Activated CD8-positive, alpha-beta memory T cell treated with anti-CD3 and anti-CD28 coated beads, Interleukin-2, amount 10 ng/mL, durations not matched to agents 7 days and 5 days (primary cell): Measurements from ENCODE around the gene CHTOP. TPM values are rescaled to one million over a fixed set of nuclear protein-coding genes. Genes with fewer than 3 reads are reported as not detected.

ENCODE experiments used
- ATAC-seq: fragments of 150-1000 bp; cut with Tn5 transposase; one replicate; pipeline ENCODE4 v1.10.0; 2021; ENCODE audit warnings: moderate library complexity
- CTCF ChIA-PET: fragments of 350-600 bp; sonication (Branson Sonifier 250); formaldehyde crosslinking; loops from one replicate; lab custom pipeline; 2021; ENCODE audit warnings: antibody characterized with exemption; lab: Charles Lee
- DNase-seq: peaks from one replicate; pipeline ENCODE4 v3.0.0-alpha.2; 2020
- H3K27ac Mint-ChIP-seq: one replicate; pipeline ENCODE4 v1.8.0; 2021; ENCODE audit warnings: mild to moderate bottlenecking, mixed read lengths
- H3K27me3 Mint-ChIP-seq: one replicate; pipeline ENCODE4 v1.8.0; 2021; ENCODE audit warnings: mixed read lengths
- H3K36me3 Mint-ChIP-seq: one replicate; pipeline ENCODE4 v1.8.0; 2021; ENCODE audit warnings: mild to moderate bottlenecking, mixed read lengths
- H3K4me1 Mint-ChIP-seq: one replicate; pipeline ENCODE4 v1.8.0; 2021; ENCODE audit warnings: mixed read lengths
- H3K4me3 Mint-ChIP-seq: one replicate; pipeline ENCODE4 v1.8.0; 2021; ENCODE audit warnings: mild to moderate bottlenecking, moderate library complexity, mixed read lengths
- H3K9me3 Mint-ChIP-seq: one replicate; pipeline ENCODE4 v1.8.0; 2022; ENCODE audit warnings: low read depth, mixed read lengths
- total RNA-seq, 2 experiments: library from RNA; stranded (reverse); gene quantifications; one replicate each; pipeline ENCODE4 v1.2.3, GENCODE V29; 2021

Gene CHTOP
- total RNA-seq, 2 experiments from 2014 or later = 83.8 to 89.1 TPM

DNA sequence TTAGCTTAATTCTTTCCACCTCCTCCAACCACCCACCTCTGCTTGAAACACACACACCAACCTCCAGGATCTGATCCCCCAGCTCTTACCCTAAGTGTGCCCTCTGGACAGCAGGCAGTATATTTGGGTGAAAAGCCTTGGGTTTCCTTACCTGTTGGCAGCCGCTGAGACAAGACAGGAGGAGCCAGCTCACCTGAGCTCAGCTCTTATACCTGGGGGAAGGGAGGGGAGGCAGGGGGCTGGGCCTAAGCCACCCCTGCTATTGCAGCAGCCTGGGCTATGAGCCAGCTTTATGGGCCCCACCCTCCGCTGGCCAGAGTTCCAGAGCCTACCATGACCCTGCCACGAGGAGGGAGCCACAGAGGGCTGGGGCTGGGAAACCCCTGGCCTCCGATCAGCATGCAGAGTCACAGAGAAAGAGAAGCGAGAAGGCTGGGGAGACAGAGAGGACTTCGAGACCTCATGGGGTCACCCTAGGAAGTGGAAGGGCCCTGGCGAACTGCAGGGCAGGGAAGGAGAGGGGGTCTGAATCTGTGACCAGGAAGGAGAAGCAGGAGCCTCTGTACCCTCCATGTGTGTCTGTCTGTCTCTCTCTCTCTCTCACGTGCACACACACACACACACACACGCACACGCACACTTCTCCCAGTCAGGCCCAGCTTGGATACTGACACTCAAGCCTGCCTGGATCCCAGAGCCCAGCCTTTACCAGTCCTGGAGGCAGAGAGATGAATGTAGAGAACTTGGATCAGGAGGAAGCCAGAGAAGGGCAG is 17.5 kb upstream of the CHTOP start, which contains the start of gene S100A14:
S100A14 (minus strand) TSS at position 182 of the 773 bp plus-strand sequence. CDS start 467 bp downstream, outside the sequence.
- CTCF ChIA-PET = no interaction called here
- Mint-ChIP-seq H3K9me3 (no peaks in the 10 kb centered on the region), H3K27ac (no peak within 1 kb of the TSS), H3K4me1 (no peaks in the 10 kb centered on the region), H3K27me3 (no peaks in the 10 kb centered on the region), H3K36me3 (no peaks in the 10 kb centered on the region), H3K4me3 (no peak within 1 kb of the TSS)
- DNase-seq (no peak), ATAC-seq (no peak)

DNA sequence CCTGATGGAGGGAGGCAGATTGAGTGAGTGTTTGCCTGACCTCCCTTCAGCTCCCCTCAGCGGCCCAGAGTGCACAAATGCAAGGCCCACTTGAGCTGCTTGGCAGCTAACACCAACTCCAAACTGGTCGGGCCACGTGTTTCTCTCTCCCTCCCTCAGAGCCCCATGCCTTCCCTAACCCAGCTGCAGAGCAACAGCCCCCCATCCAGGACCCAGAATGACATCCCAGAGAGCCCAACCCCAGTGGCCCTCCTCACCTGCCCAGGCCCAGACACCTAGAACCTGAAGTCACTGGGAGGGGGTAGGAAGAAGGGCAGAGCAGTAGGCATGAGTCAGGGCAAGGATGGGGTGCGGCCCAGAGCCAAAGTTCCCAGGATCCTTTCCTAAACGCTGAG is 17.0 kb upstream of the CHTOP start:
- H3K36me3 Mint-ChIP-seq = no peaks in the 10 kb centered on the region
- H3K9me3 Mint-ChIP-seq = no peaks in the 10 kb centered on the region
- no peak for DNase-seq
- H3K4me3 Mint-ChIP-seq = no peak overlapping the region
- CTCF ChIA-PET = no interaction called here
- H3K27me3 Mint-ChIP-seq = no peaks in the 10 kb centered on the region
- no peaks in the 10 kb centered on the region for H3K4me1 Mint-ChIP-seq
- no peak for ATAC-seq
- no peak overlapping the region for H3K27ac Mint-ChIP-seq

DNA sequence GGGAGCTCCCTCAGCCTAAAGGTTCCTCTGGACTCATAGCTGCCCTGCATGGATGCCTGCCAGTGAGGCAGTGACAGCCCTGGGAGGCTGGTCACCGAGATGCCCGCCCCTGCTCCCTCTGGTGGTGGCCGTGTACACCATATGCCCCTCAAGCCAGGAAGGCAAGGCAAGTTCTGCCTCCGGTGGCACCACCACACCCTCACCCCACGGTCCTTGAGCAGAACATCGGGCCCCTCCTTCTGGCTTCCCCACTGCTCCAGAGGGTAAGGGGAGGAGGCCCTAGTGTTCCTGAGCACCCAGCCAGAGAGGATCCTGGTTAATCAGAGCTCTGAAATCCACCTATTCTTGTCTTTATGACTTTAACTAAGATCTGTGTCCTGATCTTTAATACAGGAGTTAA is 16.2 kb upstream of the CHTOP start:
- no peak overlapping the region for H3K27ac Mint-ChIP-seq
- no peaks in the 10 kb centered on the region for H3K36me3 Mint-ChIP-seq
- no peaks in the 10 kb centered on the region for H3K4me1 Mint-ChIP-seq
- DNase-seq (no peak), ATAC-seq (no peak)
- CTCF ChIA-PET = no interaction called here
- H3K27me3 Mint-ChIP-seq = no peaks in the 10 kb centered on the region
- no peaks in the 10 kb centered on the region for H3K9me3 Mint-ChIP-seq
- H3K4me3 Mint-ChIP-seq = no peak overlapping the region

DNA sequence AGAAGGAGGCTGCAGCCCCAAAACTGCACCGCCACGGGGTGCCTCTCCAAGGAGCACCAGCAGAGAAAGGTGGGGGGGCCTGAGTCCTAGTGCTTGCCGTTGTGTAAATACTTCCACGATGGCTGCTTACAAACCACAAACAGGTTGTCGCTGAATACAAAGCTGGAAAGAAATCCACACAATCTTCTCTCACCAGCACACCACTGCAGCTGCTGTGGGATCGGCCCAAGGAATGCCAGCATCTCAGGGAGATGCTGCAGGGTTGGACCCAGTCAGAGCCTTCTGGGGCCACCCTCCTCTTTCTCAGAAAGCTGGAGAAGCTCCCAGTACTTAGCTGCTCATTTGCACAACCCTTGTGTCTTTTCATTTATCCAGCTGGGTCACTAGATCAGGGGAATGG is 14.7 kb upstream of the CHTOP start:
- H3K4me1 Mint-ChIP-seq = no peaks in the 10 kb centered on the region
- no peak overlapping the region for H3K27ac Mint-ChIP-seq
- DNase-seq (no peak), ATAC-seq (no peak)
- no peak overlapping the region for H3K4me3 Mint-ChIP-seq
- H3K36me3 Mint-ChIP-seq = no peaks in the 10 kb centered on the region
- CTCF ChIA-PET = no interaction called here
- H3K9me3 Mint-ChIP-seq = no peaks in the 10 kb centered on the region
- no peaks in the 10 kb centered on the region for H3K27me3 Mint-ChIP-seq

DNA sequence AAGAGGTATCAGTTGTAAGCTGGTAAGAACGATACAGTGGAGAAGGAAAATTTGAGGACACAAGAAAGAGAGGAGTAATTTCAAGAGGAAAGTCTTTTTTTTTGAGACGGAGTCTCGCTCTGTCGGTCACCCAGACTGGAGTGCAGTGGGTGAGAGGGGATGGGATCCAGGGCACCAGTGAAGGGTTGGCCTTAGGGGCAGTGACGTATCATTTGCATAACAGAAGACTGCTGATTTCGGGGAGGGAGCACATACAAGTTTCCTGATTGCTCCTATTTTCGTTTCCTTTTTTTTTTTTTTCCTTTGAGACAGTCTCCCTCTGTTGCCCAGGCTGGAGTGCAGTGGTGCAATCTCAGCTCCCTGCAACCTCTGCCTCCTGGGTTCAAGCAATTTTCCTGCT is 10.8 kb upstream of the CHTOP start:
- no peaks in the 10 kb centered on the region for H3K9me3 Mint-ChIP-seq
- H3K4me3 Mint-ChIP-seq = no peak overlapping the region
- H3K36me3 Mint-ChIP-seq = no peaks in the 10 kb centered on the region
- DNase-seq = no peak
- no peak overlapping the region for H3K27ac Mint-ChIP-seq
- no peaks in the 10 kb centered on the region for H3K27me3 Mint-ChIP-seq
- no peaks in the 10 kb centered on the region for H3K4me1 Mint-ChIP-seq
- ATAC-seq = no peak
- CTCF ChIA-PET = interaction anchor here (1.4 kb wide), 1 partner anchor 10 kb away, joined by 4 read pairs; the partner anchor contains the start of gene CHTOP

DNA sequence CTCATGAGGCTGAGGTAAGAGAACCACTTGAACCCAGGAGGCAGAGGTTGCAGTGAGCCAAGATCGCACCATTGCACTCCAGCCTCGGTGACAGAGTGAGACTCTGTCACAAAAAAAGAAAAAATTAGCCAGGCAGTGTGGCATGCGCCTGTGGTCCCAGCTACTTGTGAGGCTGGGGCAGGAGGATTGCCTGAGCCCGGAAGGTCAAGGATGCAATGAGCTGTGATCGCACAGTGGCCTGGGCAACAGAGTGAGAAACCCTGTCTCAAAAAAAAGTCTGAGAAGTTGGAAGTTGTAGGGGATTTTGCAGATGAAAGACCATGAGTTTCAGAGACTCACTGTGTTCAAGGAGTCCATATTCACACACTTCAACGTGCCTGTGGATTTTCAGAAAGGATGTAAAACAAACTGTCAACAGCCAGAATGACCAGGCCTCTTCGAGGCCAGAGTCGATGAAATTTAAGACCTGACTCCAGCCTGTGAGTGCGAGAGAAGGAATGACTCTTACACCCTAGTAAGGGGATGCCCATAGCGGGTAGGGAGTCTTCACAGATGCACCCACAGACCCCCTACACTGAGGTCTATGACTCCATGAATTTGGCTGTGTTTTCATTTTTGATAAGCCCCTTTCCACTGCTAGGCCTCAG is 8.8 kb upstream of the CHTOP start:
- Mint-ChIP-seq H3K27me3 (no peaks in the 10 kb centered on the region), H3K36me3 (no peaks in the 10 kb centered on the region), H3K4me3 (no peak overlapping the region), H3K9me3 (no peaks in the 10 kb centered on the region), H3K27ac (no peak overlapping the region), H3K4me1 (no peaks in the 10 kb centered on the region)
- ATAC-seq (no peak), DNase-seq (no peak)
- CTCF ChIA-PET = no interaction called here

DNA sequence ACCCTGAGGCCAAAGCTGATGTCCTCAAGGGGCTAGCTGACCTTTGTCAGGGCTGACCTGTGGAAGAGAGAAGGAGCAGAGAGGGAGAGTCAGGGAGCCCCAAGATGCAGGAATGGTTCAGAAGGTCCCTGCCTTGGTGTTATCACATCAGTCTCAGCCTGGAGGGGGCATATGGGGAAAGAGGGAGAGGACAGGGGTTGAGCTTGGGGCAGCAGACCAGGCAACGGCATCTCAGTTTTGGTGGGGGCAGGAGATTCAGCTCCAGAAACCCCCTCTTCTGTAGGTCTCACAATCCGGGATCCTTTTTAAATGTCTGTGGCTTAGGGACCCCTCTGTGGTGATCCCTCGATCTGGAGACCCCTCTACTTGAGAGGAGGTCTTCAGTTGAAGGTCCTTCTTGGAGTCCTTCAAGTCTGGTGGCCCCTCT is 7.4 kb upstream of the CHTOP start:
- Mint-ChIP-seq H3K9me3 (no peaks in the 10 kb centered on the region), H3K4me3 (no peak overlapping the region), H3K27ac (no peak overlapping the region), H3K36me3 (no peaks in the 10 kb centered on the region), H3K4me1 (peaks cover 3% of the 10 kb centered on the region), H3K27me3 (no peaks in the 10 kb centered on the region)
- ATAC-seq (no peak), DNase-seq (no peak)
- CTCF ChIA-PET = interaction anchor here (0.6 to 3.5 kb wide), 4 partner anchors 12 to 116 kb away, joined by 3 to 12 read pairs (median 5); no protein-coding TSS in a partner anchor

DNA sequence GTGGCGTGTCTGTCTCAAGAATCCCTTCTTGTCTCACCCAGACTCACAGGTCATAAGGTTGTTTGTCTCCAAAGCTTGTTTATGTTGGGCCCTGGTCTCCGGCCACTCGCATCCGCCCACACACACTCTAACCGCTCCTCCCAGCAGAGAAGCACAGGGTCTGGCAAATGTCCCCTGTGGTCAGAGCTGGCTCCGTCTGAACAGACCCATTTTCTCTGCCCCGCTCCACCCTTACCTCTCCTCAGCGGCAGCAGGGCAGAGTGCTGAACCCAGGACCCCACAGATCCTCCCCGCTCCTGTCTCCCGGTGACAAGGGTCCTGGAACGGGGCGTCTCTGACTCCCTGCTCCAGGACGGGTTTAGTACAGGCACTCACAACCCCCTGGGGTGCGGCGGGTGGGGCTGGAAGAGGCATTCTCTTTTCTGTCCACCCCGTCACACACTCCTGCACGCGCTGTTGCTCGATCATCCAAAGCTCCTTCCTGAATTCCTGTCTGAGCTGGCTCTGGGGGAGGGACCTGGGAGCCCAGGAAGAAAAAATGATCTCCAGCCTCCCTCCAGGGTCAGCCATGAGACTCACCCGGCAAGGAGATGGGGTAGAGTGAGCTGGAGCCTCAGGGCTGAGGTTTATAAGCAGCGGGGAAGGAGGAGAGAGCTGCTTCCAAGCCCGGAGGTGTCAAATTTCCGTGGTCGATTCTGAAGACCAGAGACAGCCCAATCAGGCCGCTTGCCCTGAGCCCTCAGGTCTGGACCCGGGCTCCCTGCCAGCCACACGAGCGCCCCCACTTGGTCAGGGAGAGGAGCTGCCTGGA is 6.8 kb upstream of the CHTOP start, which contains the start of gene S100A13:
S100A13 (minus strand) TSS at position 602 of the 811 bp plus-strand sequence. CDS start 1,033 bp downstream, outside the sequence.
- CTCF ChIA-PET = interaction anchor here (0.6 to 3.5 kb wide), 6 partner anchors 11 to 133 kb away, joined by 3 to 12 read pairs (median 4); no protein-coding TSS in a partner anchor
- Mint-ChIP-seq H3K4me1 (peaks cover 7% of the 10 kb centered on the region), H3K27ac (no peak within 1 kb of the TSS), H3K4me3 (no peak within 1 kb of the TSS), H3K27me3 (no peaks in the 10 kb centered on the region), H3K9me3 (no peaks in the 10 kb centered on the region), H3K36me3 (peaks cover 2% of the 10 kb centered on the region)
- ATAC-seq = no peak
- DNase-seq = no peak

DNA sequence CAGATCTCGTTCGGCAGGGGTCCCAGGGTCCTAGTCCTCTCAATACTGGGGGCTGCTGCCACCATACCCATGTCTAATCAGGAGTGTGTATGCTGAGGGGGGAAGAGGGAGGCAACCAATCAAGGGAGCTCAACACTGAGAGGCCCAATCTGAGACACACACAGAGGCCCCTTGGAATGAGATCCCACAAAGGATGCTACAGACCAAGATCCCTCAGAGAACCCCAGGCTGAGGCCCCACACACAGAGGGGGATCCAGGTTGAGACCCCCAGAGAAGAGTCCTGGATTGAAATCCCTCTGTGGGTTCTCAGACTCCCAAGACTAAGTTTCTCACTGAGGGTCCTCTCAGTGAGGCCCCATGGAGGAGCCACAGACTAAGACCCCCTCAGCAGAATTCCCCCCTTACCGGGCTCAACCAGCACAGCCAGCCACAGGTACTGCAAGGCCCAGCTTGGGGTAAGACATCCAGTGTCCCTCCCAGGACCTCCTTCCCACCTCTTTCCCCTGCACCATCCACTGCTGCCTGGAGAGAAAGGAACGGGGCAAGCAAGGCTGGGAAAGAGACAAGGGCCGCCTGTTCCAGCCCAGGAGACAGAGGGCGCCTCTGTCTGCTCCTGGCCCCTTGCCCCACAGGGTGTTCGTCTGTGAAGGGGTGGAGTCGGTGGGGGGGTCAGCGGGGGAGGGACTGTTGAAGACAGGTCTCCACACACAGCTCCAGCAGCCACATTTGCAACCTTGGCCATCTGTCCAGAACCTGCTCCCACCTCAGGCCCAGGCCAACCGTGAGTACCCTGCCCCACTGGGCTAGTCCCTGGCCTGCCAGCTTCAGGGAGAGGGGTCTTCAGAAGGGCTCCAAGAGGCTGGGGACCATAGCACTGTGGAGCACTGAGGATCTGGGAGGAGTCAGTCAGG is 5.9 kb upstream of the CHTOP start, which contains the start of gene S100A1:
S100A1 (plus strand) TSS at position 720 of the 912 bp plus-strand sequence. CDS start 2,088 bp downstream, outside the sequence.
- no peak within 1 kb of the TSS for H3K27ac Mint-ChIP-seq
- peaks cover 5% of the 10 kb centered on the region for H3K36me3 Mint-ChIP-seq
- no peak for DNase-seq
- peaks cover 13% of the 10 kb centered on the region for H3K4me1 Mint-ChIP-seq
- ATAC-seq = no peak
- no peaks in the 10 kb centered on the region for H3K9me3 Mint-ChIP-seq
- H3K27me3 Mint-ChIP-seq = no peaks in the 10 kb centered on the region
- no peak within 1 kb of the TSS for H3K4me3 Mint-ChIP-seq
- CTCF ChIA-PET = interaction anchor here (0.6 to 3.5 kb wide), 8 partner anchors 10 to 134 kb away, joined by 3 to 12 read pairs (median 4); no protein-coding TSS in a partner anchor

DNA sequence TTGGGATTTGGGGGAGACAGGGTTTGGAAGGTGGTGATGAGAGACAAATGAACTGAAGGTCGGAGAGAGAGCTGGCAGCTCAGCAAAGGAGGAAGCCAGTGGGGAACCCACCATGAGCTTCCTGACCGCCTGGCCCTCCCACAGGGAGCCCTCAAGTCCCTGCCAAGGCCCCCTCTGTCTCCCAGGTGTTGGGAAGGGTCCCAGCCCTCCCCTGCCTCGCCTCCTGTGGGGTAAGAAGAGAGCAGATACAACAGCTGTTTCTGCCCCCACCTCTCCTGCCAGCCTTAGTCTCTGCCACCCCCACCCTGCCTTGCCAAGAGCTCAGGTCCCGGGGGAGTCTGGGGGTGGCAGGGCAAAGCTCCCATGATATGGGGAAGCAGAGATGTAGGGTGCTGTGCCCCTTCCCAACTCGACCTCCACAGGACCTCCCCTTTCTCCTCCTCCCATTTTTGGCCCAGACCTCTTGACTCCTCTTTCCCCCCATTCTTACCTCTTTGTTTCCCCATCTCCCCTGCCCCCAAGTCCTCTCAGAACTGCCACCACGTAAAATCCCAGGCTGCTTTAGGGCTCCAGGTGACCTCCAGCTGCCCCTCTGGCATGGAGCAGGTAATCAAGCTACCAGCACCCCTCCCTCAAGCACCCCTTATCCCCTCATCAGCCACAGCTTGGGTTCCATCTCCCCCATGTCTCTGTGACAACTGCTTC is 5.1 kb upstream of the CHTOP start:
- CTCF ChIA-PET = interaction anchor here (1.0 to 3.5 kb wide), 3 partner anchors 21 to 118 kb away, joined by 3 to 12 read pairs (median 5); no protein-coding TSS in a partner anchor
- H3K4me1 Mint-ChIP-seq = peaks cover 20% of the 10 kb centered on the region
- no peaks in the 10 kb centered on the region for H3K27me3 Mint-ChIP-seq
- ATAC-seq (no peak), DNase-seq (no peak)
- no peak overlapping the region for H3K4me3 Mint-ChIP-seq
- H3K9me3 Mint-ChIP-seq = no peaks in the 10 kb centered on the region
- no peak overlapping the region for H3K27ac Mint-ChIP-seq
- peaks cover 7% of the 10 kb centered on the region for H3K36me3 Mint-ChIP-seq

DNA sequence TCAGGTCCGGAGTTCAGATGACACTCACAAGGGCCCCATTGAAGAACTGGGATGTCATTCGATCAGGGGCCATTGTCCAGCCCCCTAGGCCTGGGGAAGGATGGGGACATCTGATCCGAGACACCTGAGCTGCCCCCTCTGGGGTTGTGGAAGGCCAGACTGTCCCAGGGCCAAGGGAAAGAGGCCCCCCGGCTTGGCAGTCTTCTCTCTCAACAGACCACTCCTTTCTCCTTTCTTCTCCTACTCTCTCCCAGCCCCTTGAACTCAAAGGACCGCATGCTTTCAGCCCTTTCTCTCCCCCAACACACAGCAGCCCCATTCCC is 4.6 kb upstream of the CHTOP start:
- Mint-ChIP-seq H3K9me3 (no peaks in the 10 kb centered on the region), H3K27ac (no peak overlapping the region), H3K4me3 (no peak overlapping the region), H3K36me3 (peaks cover 10% of the 10 kb centered on the region), H3K27me3 (no peaks in the 10 kb centered on the region), H3K4me1 (peaks cover 21% of the 10 kb centered on the region)
- no peak for ATAC-seq
- CTCF ChIA-PET = interaction anchor here (1.3 to 3.5 kb wide), 4 partner anchors 57 to 119 kb away, joined by 5 to 12 read pairs (median 7); no protein-coding TSS in a partner anchor
- no peak for DNase-seq

DNA sequence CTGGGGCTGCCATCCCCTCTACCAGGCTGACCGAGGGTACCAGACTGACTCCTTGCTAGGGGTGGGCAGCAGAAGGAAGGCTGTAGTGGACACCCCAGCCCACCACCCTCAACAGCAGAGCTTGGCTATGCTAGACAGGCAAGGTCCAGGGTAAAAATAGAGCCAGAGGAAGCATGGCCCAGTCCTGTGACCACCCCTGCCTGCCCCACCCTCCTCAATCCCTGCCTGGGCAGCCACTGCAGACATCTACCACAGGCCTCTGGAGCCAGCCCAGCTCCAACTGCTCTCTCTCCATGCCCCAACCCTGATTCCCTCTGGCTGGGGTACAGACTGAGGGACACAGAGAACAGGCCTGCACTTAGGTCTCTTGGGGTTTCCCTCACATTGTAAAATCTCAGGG is 3.9 kb upstream of the CHTOP start:
- Mint-ChIP-seq H3K36me3 (peaks cover 13% of the 10 kb centered on the region), H3K27ac (no peak overlapping the region), H3K27me3 (no peaks in the 10 kb centered on the region), H3K9me3 (no peaks in the 10 kb centered on the region), H3K4me3 (no peak overlapping the region), H3K4me1 (peaks cover 23% of the 10 kb centered on the region)
- CTCF ChIA-PET = interaction anchor here (1.4 to 2.3 kb wide), 2 partner anchors 61 to 119 kb away, joined by 7 read pairs; no protein-coding TSS in a partner anchor
- ATAC-seq (no peak), DNase-seq (no peak)
